DMS153 treated with DMSO at 0.1 percent for 48 hours (cell line): ENCODE results near the gene KIAA1755.

Experiments
- DNase-seq: peaks from one replicate; lab custom pipeline; 2025; ENCODE audit not compliant: unreplicated experiment; lab: John Stamatoyannopoulos, UW

The KIAA1755 gene

GRCh38 chr20:38242848-38243708, 17.5 kb downstream of the KIAA1755 start:
- DNase-seq: no peak

- DNase-seq: no peak
These were observed 19.3 kb downstream of the KIAA1755 start for GRCh38 chr20:38241201-38241600.

GRCh38 chr20:38239441-38239840, 21.1 kb downstream of the KIAA1755 start:
- no peak for DNase-seq

- no peak for DNase-seq
These were observed 21.7 kb downstream of the KIAA1755 start for GRCh38 chr20:38238829-38239228.

- DNase-seq: no peak
These were observed 23.2 kb downstream of the KIAA1755 start for GRCh38 chr20:38237381-38237780.

- DNase-seq: no peak
These were observed 28.9 kb downstream of the KIAA1755 start for GRCh38 chr20:38231531-38232121.

- no peak for DNase-seq
These were observed 29.5 kb downstream of the KIAA1755 start for GRCh38 chr20:38230957-38231526.

- no peak for DNase-seq
These were observed 30.3 kb downstream of the KIAA1755 start for GRCh38 chr20:38230253-38230551.

GRCh38 chr20:38229376-38230252, 30.9 kb downstream of the KIAA1755 start:
- DNase-seq: no peak

GRCh38 chr20:38228436-38228835, 32.1 kb downstream of the KIAA1755 start:
- no peak for DNase-seq

GRCh38 chr20:38227420-38228360, 32.8 kb downstream of the KIAA1755 start:
- DNase-seq: no peak

GRCh38 chr20:38226553-38226952, 34.0 kb downstream of the KIAA1755 start:
- no peak for DNase-seq

GRCh38 chr20:38225900-38226263, 34.7 kb downstream of the KIAA1755 start:
- DNase-seq: no peak

- no peak for DNase-seq
These were observed 35.2 kb downstream of the KIAA1755 start for GRCh38 chr20:38225240-38225899.

- no peak for DNase-seq
These were observed 36.0 kb downstream of the KIAA1755 start for GRCh38 chr20:38224531-38224930.

- DNase-seq: no peak
These were observed 36.8 kb downstream of the KIAA1755 start for GRCh38 chr20:38223743-38224100.

- DNase-seq: no peak
These were observed 37.4 kb downstream of the KIAA1755 start for GRCh38 chr20:38222923-38223742.

- no peak for DNase-seq
These were observed 38.2 kb downstream of the KIAA1755 start for GRCh38 chr20:38222231-38222922.
